SK-N-MC (cell line): ENCODE results near the gene HSD17B1.

Experiments used
- FOXP2 ChIP-seq: optimal IDR thresholded peaks from 2 replicates; pipeline ENCODE3; 2011; ENCODE audit warnings: mild to moderate bottlenecking, moderate library complexity; ENCODE audit not compliant: insufficient read depth; ENCODE audit errors: extremely low read length, control extremely low read depth
- POLR2AphosphoS5 ChIP-seq: IDR thresholded peaks from 2 replicates; pipeline ENCODE4 v1.6.1; 2012; ENCODE audit warnings: mild to moderate bottlenecking, low read depth, low read length, borderline replicate concordance

GRCh38 chr17:42564815-42565522, 12.2 kb downstream of the HSD17B1 start:
- TF ChIP-seq POLR2AphosphoS5: no peak
- no peak for TF ChIP-seq FOXP2
